ENCODE measurements around the gene OR56B4.

DNA sequence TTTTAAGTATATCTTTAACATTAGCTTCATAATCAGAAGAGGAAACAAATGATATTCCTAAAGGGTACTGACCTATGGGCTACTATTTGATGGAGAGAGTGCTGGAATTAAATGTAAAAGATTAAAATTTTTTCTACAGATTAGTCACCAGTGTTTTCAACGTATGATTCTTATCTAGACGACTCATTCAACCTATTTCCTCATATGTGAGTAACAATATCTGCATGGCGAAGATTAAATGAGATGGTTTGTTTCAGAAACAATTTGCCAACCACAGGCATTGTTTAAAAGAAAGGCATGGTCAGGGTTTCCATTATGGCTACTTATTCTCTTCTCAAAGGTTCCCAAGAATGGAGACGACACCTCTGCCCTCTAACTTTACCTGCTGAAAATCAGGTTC is 20.4 kb downstream of the OR56B4 start:
- TF ChIP-seq, protein P1, sequence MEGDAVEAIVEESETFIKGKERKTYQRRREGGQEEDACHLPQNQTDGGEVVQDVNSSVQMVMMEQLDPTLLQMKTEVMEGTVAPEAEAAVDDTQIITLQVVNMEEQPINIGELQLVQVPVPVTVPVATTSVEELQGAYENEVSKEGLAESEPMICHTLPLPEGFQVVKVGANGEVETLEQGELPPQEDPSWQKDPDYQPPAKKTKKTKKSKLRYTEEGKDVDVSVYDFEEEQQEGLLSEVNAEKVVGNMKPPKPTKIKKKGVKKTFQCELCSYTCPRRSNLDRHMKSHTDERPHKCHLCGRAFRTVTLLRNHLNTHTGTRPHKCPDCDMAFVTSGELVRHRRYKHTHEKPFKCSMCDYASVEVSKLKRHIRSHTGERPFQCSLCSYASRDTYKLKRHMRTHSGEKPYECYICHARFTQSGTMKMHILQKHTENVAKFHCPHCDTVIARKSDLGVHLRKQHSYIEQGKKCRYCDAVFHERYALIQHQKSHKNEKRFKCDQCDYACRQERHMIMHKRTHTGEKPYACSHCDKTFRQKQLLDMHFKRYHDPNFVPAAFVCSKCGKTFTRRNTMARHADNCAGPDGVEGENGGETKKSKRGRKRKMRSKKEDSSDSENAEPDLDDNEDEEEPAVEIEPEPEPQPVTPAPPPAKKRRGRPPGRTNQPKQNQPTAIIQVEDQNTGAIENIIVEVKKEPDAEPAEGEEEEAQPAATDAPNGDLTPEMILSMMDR (conservative IDR thresholded peaks at IDR 0.05 in 1 of 2, IDR thresholded peaks at IDR 0.05 in 1 of 2; ENCODE audit: extremely low read depth in 1 of 2, insufficient read depth in 1 of 2, low read depth in 1 of 2, low read length in 2 of 2): no peak
- no peak for TF ChIP-seq EZH2 (IDR thresholded peaks at IDR 0.05; ENCODE audit: borderline replicate concordance, low read length)
